Measurements from ENCODE around the gene ARHGAP8. TPM values are rescaled to one million over a fixed set of nuclear protein-coding genes. Genes with fewer than 3 reads are reported as not detected.

The ARHGAP8 gene
- total and polyA plus RNA-seq, 10 of the 15 experiments (the other 5 are each of a cell fraction or from before 2014, with no cell fraction given) = 0.33 TPM; not detected in 9

- in situ Hi-C loops (cut with MboI) (loop anchor here (25.0 kb wide), 1 partner anchor 519 kb away; no protein-coding TSS in a partner anchor), intact Hi-C loops (cut with micrococcal nuclease; ENCODE audit: unreplicated experiment) (no loop called here)
- ATAC-seq (no peak), FAIRE-seq (no peak), DNase-seq (ENCODE audit: low read depth, low spot score) (no peak)
- H3K4me3 ChIP-seq = no peak overlapping the region
- no peaks in the 10 kb centered on the region; a peak in 1 of 4 replicates for H3K27me3 ChIP-seq (replicated peaks in 1 of 2; ENCODE audit: control insufficient read depth in 2 of 2, insufficient read depth in 2 of 2, low read length in 1 of 2)
- no peaks in the 10 kb centered on the region for H4K20me1 ChIP-seq (ENCODE audit: control insufficient read depth, insufficient read depth)
- no peak overlapping the region for H3K9ac ChIP-seq (ENCODE audit: control insufficient read depth, insufficient read depth, low read length)
- 65% methylated on average over 22 of the region's 24 CpGs for WGBS (ENCODE audit: insufficient coverage, insufficient replicate concordance, low lambda C conversion rate, missing lambda C conversion rate)
- SMC1A ChIA-PET (ENCODE audit: uncharacterized antibody, unreplicated experiment) = no interaction called here
- RAD21 ChIA-PET (ENCODE audit: unreplicated experiment) = no interaction called here
- CTCF ChIA-PET = no interaction called here
- no peaks in the 10 kb centered on the region for H3K36me3 ChIP-seq (ENCODE audit: control insufficient read depth in 2 of 2, insufficient read depth in 2 of 2, low read length in 1 of 2)
- H2AFZ ChIP-seq (ENCODE audit: control insufficient read depth, low read depth, low read length) = no peak overlapping the region
- TF ChIP-seq ZNF384 (IDR thresholded peaks at IDR 0.05; ENCODE audit: borderline replicate concordance, low read depth, low read length) (no peak), ZBTB4 (CRISPR knock-in tag; IDR thresholded peaks at IDR 0.05) (no peak), RFX5 (IDR thresholded peaks at IDR 0.05; ENCODE audit: low read depth, low read length) (no peak), NR2C1 (IDR thresholded peaks at IDR 0.05) (no peak), SUPT20H (IDR thresholded peaks at IDR 0.05; ENCODE audit: borderline replicate concordance, control insufficient read depth, low read depth, low read length) (no peak), SREBF1 (IDR thresholded peaks at IDR 0.05; ENCODE audit: low read length) (no peak), ATF2 (IDR thresholded peaks at IDR 0.05; ENCODE audit: low read length) (no peak), NBN (IDR thresholded peaks at IDR 0.05) (no peak), BACH1 (IDR thresholded peaks at IDR 0.05; ENCODE audit: borderline replicate concordance) (no peak), RB1 (IDR thresholded peaks at IDR 0.05; ENCODE audit: borderline replicate concordance) (no peak), KAT2A (conservative IDR thresholded peaks at IDR 0.05; ENCODE audit: control insufficient read depth, low read depth, low read length) (no peak), STAT3 (IDR thresholded peaks at IDR 0.05; ENCODE audit: low read depth, low read length) (no peak), RUNX3 (IDR thresholded peaks at IDR 0.05; ENCODE audit: low read length) (no peak), POLR2A (IDR thresholded peaks at IDR 0.05; ENCODE audit: low read depth, low read length) (no peak), REST (IDR thresholded peaks at IDR 0.05; ENCODE audit: low read depth, low read length) (no peak), RBBP5 (conservative IDR thresholded peaks at IDR 0.05) (no peak), RAD21 (IDR thresholded peaks at IDR 0.05; ENCODE audit: insufficient read depth, low read depth, low read length) (no peak), WRNIP1 (IDR thresholded peaks at IDR 0.05; ENCODE audit: borderline replicate concordance, low read depth, low read length) (no peak), IKZF1 (conservative IDR thresholded peaks at IDR 0.05) (no peak), NFYA (IDR thresholded peaks at IDR 0.05; ENCODE audit: borderline replicate concordance, low read depth, low read length) (no peak)
- H3K27ac ChIP-seq (ENCODE audit: control insufficient read depth, insufficient read depth) = no peak overlapping the region
- POLR2A ChIA-PET = no interaction called here
- no peaks in the 10 kb centered on the region for H3K79me2 ChIP-seq (ENCODE audit: control insufficient read depth, insufficient read depth, low read length)
- no peaks in the 10 kb centered on the region; the same call in 2 of the 3 replicates for H3K9me3 ChIP-seq (replicated peaks; ENCODE audit: control insufficient read depth, insufficient read depth, low read length)
- no TSS peak for BruUV-seq (replicated peaks)
- no peak overlapping the region for H3K4me2 ChIP-seq (ENCODE audit: control insufficient read depth, insufficient read depth)
- no peaks in the 10 kb centered on the region for H3K4me1 ChIP-seq (ENCODE audit: control insufficient read depth, insufficient read depth, low read length)
These were observed 129.2 kb downstream of the ARHGAP8 start for GRCh38 chr22:44881624-44882023.

Data from GM12878 (cell line).